Choroid plexus epithelial cell (primary cell): ENCODE results near the gene SVOP.

Experiments
- DNase-seq: peaks from one replicate; pipeline ENCODE4 v3.0.0-alpha.2; 2010; ENCODE audit warnings: low read depth
- H3K4me3 ChIP-seq: 2 replicates; pipeline ENCODE4 v1.5.1; 2011; ENCODE audit warnings: low read depth, mild to moderate bottlenecking, control low read depth, low read length, moderate library complexity
- CTCF ChIP-seq: conservative IDR thresholded peaks from 2 replicates; pipeline ENCODE4 v1.5.1; 2011; ENCODE audit warnings: low read depth, mild to moderate bottlenecking, control low read depth, inconsistent platforms, low read length, moderate library complexity

SVOP gene

GRCh38 chr12:108886873-108887629 lies 133.8 kb downstream of the SVOP start:
- no peak for TF ChIP-seq CTCF
- no peak for DNase-seq
- H3K4me3 ChIP-seq: no peak overlapping the region

GRCh38 chr12:108884116-108885012 lies 136.5 kb downstream of the SVOP start:
- DNase-seq: peak; percentile 44
- H3K4me3 ChIP-seq: no peak overlapping the region
- TF ChIP-seq CTCF: peak; percentile 72

- DNase-seq: no peak
- no peak for TF ChIP-seq CTCF
- no peak overlapping the region for H3K4me3 ChIP-seq
Measured at GRCh38 chr12:108881953-108882352, 138.9 kb downstream of the SVOP start.

GRCh38 chr12:108879615-108880254 lies 141.1 kb downstream of the SVOP start, which contains the start of gene DAO:
Gene DAO (plus strand): TSS chr12:108880092. CDS start chr12:108885007, 4,915 bp downstream.
- no peak for DNase-seq
- no peak within 1 kb of the TSS for H3K4me3 ChIP-seq
- TF ChIP-seq CTCF: no peak

GRCh38 chr12:108876550-108876949 lies 144.3 kb downstream of the SVOP start:
- no peak for DNase-seq
- TF ChIP-seq CTCF: no peak
- H3K4me3 ChIP-seq: no peak overlapping the region

- no peak overlapping the region for H3K4me3 ChIP-seq
- no peak for DNase-seq
- TF ChIP-seq CTCF: no peak
Measured at GRCh38 chr12:108875682-108876361, 145.0 kb downstream of the SVOP start.
